CD4-positive, alpha-beta T cell treated with Interferon alpha-2 for 1 hour (primary cell): ENCODE measurements around the gene SPATA25.
"Not testable (repeated sequence)": the region's sequence is repeated elsewhere in the genome, so short reads cannot be mapped to it uniquely, and the experiment has no call there.

Source experiments
- DNase-seq, 2 donors: peaks; one replicate each; pipeline ENCODE4 v3.0.0-alpha.2; 2020 to 2022

Gene SPATA25

DNA sequence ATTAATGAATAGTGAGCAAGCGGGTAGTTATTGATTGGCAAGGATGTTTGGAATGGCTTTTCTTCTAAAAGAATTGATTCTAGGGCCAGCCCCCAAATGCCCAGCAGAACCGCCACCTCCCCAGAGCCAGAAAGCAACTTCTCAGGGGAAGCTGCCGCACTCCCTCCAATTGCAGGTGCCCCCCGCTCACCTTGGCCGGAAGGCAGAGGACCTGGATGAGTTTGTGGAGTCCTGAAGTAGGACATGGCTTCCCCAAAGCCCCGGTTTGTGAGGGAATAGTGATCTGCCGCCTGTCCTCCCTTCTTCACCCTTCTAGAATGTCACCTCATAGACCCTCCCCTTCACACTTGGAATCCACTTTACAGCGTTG lies at the start of gene SPATA25:
Gene SPATA25 (minus strand): TSS at position 277 of the 370 bp plus-strand sequence. CDS start 32 bp downstream, at position 245.
- DNase-seq, result no peak

- no peak for DNase-seq
These were observed 48.1 kb upstream of the SPATA25 start for GRCh38 chr20:45935416-45936046.

- DNase-seq, result peak; percentile 97 to 99
These were observed 47.4 kb upstream of the SPATA25 start, which contains the start of gene PCIF1 for GRCh38 chr20:45934586-45935415. Gene PCIF1 (plus strand): TSS chr20:45934683. CDS start chr20:45939000, 4,317 bp downstream.

DNA sequence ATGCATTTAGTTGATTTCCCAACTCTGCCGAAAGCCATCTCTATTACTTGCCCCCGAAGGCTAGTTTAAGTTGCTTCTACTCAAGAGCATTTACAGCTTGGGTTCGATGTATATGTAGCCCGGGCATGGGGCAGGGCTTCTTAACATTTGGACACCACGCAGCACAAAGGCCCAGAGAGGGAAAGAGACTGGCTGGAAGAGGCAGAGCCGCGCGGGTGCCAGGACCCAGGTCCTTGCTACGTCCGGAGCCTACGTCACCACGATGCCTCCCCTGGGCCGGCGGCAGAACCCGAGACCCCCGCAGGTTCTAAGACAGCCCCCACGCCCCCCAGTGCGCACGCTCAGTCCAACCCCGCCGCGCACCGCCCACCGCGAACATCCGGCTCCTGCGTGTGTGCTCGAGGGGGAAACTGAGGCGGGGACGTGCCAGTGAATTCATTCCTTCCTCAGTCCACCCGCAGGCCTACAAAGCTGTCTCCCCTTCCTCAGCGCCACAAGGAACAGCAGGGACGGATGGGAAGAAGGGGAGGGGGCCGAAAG lies 46.7 kb upstream of the SPATA25 start:
- peak in 1 of 2 donors; percentile 41 for DNase-seq

GRCh38 chr20:45933266-45934045 lies 46.0 kb upstream of the SPATA25 start:
- DNase-seq, result peak; percentile 61 to 71

GRCh38 chr20:45931680-45932079 lies 44.3 kb upstream of the SPATA25 start:
- DNase-seq, result not testable (repeated sequence)

DNA sequence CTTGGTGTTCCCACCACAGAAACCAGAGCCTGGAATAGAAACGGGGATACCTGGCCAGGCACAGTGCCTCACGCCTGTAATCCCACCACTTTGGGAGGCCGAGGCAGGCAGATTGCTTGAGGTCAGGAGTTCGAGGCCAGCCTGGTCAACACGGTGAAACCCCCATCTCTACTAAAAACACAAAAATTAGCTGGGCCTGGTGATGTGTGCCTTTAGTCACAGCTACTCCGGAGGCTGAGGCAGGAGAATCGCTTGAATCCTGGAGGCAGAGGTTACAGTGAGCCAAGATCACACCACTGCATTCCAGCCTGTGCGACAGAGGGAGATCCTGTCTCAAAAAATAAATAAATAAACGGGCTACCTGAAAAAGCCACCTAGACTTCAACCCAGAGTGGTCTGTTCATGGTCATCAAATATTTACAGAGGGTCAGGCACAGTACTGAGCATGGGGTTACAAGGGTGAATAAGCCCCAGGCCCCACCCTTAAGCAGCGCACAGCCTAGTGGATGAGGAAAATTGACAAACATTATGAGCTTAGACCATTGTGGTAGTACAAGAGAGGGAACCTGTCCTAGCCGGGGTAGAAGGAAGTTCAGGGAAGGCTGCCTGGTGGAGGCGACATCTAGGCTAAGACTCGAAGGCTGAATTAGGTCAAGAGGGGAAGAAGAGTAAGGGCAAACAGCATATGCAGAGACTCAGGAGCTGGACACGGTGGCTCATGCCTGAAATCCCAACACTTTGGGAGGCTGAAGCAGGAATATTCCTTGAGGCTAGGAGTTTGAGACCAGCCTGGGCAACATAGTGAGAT lies 39.9 kb upstream of the SPATA25 start:
- no peak for DNase-seq

DNA sequence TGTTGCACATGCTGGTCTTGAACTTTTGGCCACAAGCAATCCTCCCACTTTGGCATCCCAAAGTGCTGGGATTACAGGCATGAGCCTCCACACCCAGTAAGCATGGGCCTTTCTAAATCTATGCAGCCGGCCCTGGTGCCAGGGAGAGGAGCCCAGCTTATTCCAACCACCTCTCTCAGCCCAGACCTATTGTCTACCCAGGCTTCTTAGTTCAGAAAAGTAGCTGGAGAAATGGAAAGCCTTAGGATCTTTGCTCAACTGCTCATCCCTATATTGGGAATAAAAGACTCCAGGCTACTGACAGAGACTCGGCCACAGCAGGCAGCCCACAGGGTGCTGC lies 39.3 kb upstream of the SPATA25 start:
- no peak for DNase-seq

- DNase-seq, result no peak
These were observed 38.5 kb upstream of the SPATA25 start for GRCh38 chr20:45925821-45926506.

DNA sequence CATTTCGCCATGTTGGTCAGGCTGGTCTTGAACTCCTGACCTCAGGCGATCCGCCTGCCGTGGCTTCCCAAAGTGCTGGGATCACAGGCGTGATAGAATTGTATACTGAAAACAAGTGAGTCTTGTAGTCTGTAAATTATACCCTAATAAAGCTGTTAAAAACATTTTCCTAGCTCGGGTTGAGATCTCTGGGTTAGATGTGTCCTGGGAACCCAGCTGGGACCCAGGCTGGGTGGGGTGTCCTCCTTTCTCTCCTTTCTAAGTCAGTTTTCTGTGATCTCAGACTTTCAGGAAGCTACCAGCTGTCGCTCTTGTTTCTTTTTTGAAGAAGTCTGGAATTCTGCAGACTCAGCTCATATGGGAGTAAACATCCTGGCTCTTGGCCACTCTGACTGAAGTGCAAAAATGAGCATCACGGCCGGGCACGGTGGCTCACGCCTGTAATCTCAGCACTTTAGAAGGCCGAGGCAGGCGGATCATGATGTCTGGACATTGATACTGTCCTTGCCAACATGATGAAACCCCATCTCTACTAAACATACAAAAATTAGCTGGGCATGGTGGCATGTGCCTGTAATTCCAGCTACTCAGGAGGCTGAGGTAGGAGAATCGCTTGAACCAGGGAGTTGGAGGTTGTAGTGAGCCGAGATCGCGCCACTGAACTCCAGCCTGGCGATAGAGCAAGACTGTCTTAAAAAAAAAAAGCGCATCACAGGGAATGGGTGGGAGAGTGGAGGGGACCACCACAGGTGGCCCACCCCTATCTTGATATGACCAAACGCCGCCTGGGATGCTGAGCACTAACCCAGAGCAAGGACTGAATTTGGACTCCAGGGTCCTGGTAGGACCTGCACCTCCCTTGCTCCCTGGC lies 37.2 kb upstream of the SPATA25 start:
- no peak for DNase-seq

DNA sequence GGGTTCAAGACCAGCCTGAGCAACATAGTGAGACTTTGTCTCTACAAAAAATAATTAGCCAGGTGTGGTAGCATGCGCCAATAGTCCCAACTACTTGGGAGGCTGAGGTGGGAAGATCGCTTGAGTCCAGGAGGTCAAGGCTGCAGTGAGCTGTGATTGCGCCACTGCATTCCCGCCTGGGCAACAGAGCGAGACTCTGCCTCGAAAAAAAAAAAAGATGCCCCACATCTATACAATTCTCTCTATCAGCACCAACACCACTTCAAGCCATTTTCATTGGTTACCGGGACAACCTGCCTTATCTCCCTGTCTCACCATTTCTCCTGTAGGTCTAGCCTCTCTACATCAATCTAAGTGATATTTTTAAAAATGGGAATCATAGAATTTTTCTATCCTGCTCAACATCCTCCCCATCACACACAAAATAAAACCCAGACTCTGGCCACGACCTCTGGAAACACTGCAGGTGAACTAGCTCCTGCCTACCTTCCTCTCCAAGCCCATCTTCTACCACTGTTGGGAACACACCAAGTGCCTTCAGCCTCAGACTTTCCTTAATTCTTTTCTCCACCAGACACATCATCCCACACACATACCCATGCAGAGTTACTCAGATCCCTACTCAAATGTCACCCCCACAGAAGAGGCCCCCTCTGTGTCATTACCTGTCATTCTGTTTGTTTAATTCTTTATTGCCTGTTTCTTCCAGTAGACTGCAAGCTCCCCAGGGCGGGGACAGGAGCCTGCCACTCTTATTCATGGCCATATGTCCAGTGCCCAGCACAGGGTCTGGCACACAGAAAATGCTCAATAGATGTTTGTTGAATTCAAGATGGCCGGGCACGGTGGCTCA lies 34.1 kb upstream of the SPATA25 start:
- DNase-seq, result no peak

DNA sequence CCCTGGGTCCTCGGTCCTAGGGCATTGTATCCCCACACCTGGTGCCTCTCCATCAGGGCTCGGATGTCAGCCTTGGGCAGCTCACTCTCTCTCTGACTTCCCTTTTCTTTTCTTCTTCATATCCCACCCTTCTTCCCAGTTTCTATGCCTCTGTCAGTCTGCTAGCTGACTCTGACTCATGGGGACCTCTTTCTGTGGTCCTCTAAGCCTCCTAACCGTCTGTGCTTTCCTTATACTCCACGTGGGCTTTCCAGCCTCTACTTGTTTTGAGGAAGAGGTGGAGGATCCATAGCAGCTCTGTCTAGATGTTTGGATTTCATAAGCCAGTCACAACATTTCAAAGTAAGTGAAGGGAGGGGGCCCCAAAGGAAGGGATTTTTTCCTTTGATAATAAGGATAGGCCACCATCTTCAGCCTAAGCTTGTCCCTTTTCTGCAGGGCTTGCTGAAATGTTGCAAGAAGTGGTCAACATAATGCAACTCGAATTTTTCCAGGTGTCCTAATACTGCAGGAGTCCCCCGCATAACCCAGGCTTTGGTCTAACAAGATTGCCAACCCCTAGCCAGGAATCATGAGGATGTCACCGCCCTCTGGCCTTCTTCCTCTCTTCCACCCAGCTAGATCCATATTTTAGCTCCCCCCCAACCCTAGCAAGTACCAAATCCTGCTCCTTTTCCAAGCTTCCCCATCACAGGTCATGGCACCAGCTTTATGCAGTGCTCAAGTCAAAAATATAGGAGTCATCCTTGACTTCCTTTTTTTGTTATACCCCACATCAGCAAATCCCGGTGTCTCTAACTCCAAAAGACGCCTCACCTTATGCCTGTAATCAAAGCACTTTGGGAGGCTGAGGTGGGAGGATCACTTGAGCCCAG lies 33.3 kb upstream of the SPATA25 start:
- no peak for DNase-seq

DNA sequence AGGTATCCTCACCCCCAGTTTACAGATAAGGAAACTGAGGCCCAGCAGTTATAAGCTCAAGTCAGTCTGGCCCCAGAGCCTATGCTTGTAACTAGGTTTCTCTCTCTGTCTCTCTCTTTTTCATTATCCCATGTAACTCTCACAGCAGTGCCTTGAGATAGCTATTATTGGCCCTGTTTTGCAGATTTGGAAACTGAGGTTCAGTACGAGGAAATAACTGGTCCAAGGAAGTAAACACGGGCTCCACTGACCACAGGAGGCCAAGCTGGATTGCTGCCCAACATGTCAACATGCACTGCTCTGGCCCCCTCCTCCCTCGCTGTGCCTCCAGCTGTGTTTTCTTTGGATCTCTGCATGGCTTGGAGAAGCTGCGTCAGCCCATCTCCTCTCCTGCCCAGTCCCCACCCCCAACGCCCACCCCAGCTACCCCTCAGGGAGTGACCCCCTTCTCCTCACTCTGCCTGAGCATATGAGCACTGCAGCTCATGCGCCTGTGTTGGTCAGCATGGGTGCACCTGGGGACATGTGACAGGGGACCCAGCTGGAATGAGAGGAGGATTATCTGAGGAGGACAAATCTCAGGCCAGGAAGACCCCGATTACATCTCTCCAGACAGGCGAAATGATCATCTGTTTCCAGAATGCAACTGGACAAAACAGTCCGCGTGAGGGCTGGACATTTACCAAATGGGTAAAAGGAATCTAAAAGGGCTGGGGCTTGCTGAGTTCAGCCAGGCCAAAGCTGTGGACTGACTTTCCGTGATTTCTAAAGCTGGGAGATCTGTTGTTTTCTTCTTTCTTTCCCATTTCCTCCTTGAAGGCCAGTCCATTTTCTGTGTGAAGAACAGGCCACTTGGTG lies 32.3 kb upstream of the SPATA25 start:
- DNase-seq, result no peak

- DNase-seq, result no peak
These were observed 31.5 kb upstream of the SPATA25 start for GRCh38 chr20:45918779-45919537.

DNA sequence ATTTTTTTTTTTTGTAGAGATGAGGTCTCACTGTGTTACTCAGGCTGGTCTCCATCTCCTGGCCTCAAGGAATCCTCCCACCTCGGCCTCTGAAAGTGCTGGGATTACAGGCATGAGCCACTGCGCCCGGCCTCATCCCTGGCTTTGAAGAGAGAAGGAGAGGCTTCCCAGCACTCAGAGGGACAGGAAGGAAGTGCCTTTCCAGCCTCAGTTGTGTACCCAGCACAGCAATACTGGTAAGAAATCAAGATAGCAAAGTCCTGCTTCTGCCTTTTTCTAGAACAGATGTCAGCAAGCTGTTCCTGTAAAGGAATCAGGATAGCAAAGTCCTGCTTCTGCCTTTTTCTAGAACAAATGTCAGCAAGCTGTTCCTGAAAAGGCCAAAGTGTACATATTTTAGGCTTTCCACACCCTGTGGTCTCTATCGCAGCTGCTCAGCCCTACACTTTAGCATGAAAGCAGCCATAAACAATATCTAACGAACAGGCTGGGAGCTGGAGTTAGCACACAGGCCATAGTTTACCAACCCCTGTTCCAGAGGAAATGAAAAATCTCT lies 30.8 kb upstream of the SPATA25 start:
- no peak for DNase-seq

GRCh38 chr20:45917790-45918141 lies 30.3 kb upstream of the SPATA25 start:
- DNase-seq, result no peak

DNA sequence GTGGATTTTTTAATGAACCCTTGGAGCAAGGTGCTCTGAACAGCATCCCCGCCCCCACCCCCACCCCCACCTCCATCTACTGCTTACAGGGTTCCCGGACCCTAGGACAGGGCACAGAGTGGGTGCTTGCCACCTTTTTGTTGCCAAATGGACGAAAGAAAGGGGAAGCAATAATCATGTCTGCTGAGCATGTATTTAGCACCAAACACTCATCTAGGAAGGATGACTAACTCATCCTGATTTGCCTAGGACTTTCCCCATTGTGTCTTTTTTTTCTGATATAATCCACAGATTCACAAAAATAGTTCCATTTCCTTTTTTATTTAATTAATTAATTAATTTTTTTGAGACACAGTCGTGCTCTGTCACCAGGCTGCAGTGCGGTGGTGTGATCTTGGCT lies 25.7 kb upstream of the SPATA25 start:
- DNase-seq, result no peak
